Left ventricle myocardium superior (tissue), 1 donor: ENCODE data around the gene S100A14. TPM values are rescaled to one million over a fixed set of nuclear protein-coding genes. Genes with fewer than 3 reads are reported as not detected.
A peak's percentile ranks its signal among the peaks of the same experiment; 100 is the strongest.

Experiments
- ATAC-seq: fragments of 200-7000 bp; cut with Tn5 transposase; one replicate; pipeline ENCODE4 v1.9.1; 2020; ENCODE audit warnings: mild to moderate bottlenecking, moderate library complexity
- DNase-seq: peaks from one replicate; pipeline ENCODE4 v3.0.0-alpha.2; 2020
- intact Hi-C: fragments of 100-400 bp; cut with micrococcal nuclease; formaldehyde crosslinking; loops from one replicate; pipeline ENCODE4 v1.11.0; 2022
- long read RNA-seq: library from polyadenylated mRNA; unstranded; transcript quantifications from one replicate; pipeline ENCODE4 v2.0.0, GENCODE V29; 2021
- total RNA-seq: library from RNA; stranded (reverse); fragmentation: NEBNext Ultra II Directional; extraction: Animal tissue kit (Norgen Biotek cat#: 25700); gene quantifications from one replicate; pipeline ENCODE4 v1.2.1, GENCODE V29; 2021
- donor health status: DM: no; HTN: yes; CAD: no; lungs with severe emphysema.

The S100A14 gene
- total RNA-seq = 5.7 TPM
- long read RNA-seq, transcript S100A14-204 (5 exons, 1,218 nt) = major isoform, 9 of 11 reads
- long read RNA-seq, partial matches to known transcripts = 0 of 11 reads
- long read RNA-seq, other reads (novel, unspliced or antisense) = 2 of 11 reads

- DNase-seq (peak; percentile 68), ATAC-seq (peak; percentile 41)
- intact Hi-C loops = no loop called here
Measured at GRCh38 chr1:153616144-153616916, at the start of gene S100A14. TSS of gene S100A14 (minus strand) at chr1:153616325. CDS start at chr1:153615858, 467 bp downstream.

GRCh38 chr1:153663211-153663610 is 47.1 kb upstream of the S100A14 start:
- ATAC-seq (no peak), DNase-seq (no peak)
- intact Hi-C loops = no loop called here

GRCh38 chr1:153662269-153662668 is 46.1 kb upstream of the S100A14 start:
- no peak for ATAC-seq
- intact Hi-C loops = no loop called here

GRCh38 chr1:153661111-153661708 is 45.1 kb upstream of the S100A14 start:
- intact Hi-C loops = no loop called here
- no peak for DNase-seq
- ATAC-seq = no peak

More at GRCh38 chr1:153662269-153662668, 46.1 kb upstream of the S100A14 start:
- no peak for DNase-seq

- intact Hi-C loops = no loop called here
- no peak for DNase-seq
Measured at GRCh38 chr1:153659656-153660055, 43.5 kb upstream of the S100A14 start.

DNA sequence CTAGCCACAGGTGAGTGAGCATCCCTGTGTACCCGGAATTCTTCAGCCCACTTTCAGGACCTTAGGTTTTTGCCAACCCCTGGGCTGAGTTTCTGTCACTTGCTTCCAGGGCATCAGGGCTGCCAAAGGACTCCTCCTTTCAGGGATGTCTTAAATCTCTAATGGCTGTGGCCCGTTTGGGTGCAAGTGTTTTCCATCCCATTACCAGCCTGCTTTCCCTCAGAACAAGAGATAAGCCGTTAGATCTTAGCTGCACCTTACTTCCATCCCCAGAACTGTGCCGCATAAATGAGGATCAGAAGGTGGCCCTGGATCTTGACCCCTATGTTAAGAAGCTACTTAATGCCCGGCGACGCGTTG is 43.0 kb upstream of the S100A14 start:
- ATAC-seq (no peak), DNase-seq (no peak)
- intact Hi-C loops = no loop called here

More at GRCh38 chr1:153659656-153660055, 43.5 kb upstream of the S100A14 start:
- no peak for ATAC-seq

DNA sequence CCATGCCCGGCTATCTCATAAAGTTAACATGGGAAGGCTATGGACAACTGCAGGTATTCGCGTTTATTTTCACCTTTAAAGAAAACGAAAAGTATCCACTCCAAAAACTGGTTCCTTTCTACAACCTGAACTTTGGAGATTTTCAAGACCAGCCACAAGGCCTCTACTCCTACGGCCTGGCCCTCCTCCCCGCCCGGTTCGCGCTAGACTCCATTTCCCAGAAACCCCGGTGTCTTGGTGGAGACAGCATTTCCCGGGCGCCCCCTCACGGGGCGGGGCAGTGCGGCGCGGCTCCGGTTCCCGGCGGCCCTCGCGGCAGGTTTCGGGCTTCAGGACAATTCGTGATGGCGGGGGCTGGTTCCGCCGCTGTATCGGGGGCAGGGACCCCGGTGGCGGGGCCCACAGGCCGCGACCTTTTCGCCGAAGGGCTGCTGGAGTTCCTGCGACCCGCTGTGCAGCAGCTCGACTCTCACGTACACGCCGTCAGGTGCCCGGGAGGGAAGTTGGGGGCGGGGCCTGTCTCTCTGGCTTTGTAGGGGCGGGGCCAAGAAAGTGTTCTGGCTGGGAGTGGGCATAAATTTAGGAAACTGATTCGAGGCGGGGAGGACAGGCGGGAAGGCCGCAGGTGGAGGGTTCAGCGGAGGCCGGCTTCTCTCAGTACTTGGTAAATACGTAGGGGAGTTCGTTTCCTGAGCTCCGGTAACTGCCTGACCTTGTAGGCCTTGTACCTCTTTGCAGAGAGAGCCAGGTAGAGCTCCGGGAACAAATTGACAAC is 42.5 kb upstream of the S100A14 start, which contains the start of gene SNAPIN:
Gene SNAPIN (plus strand): TSS at position 304 of the 775 bp plus-strand sequence. CDS start 41 bp downstream, at position 345.
- ATAC-seq = peak; percentile 98
- peak; percentile 95 for DNase-seq
- intact Hi-C loops = no loop called here

GRCh38 chr1:153655333-153655732 is 39.2 kb upstream of the S100A14 start:
- ATAC-seq = no peak
- no peak for DNase-seq
- intact Hi-C loops = no loop called here

- no peak for DNase-seq
Measured at GRCh38 chr1:153652805-153653500, 36.8 kb upstream of the S100A14 start.

DNA sequence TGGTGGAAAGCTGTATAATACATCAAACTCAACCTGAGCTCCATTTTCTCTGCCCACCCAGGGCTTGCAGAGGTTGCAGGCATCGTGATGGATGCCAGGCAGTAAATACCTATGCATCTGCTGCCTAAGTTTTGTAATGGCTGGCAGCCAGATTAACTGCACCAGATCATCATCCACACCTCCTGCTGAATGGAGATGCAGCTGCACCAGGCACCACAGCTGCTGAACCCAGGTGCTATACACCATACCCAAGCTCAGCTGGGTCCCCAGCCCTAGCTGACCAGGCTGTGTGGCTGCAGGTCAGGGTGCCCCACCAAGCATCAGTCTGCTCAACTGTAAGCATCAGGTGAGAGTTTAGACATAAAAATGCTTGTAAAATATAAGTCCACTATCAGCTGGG is 35.6 kb upstream of the S100A14 start:
- no peak for DNase-seq
- no peak for ATAC-seq
- intact Hi-C loops = no loop called here

More at GRCh38 chr1:153652805-153653500, 36.8 kb upstream of the S100A14 start:
- ATAC-seq = peak; percentile 22
- intact Hi-C loops = no loop called here

DNA sequence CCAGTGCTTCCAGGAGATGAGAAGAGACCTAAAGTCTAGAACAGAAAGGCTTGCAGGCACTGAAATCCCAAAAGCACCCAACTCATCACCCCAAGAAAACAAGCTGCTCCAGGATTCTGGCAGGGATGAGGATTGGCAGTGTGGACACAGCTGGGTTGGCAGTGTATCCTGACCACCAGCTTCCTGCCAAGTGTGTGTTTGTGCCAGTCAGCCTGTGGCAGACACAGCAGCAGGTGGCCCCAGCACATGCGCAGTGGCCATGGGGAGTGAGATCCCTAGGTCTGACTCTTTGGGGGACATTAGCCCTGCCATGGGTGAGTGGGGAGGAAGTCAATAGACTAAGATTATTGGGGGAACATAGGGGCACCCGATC is 33.7 kb upstream of the S100A14 start:
- DNase-seq = peak; percentile 82
- ATAC-seq = peak; percentile 79
- intact Hi-C loops = no loop called here

GRCh38 chr1:153649137-153649862 is 33.2 kb upstream of the S100A14 start:
- no peak for DNase-seq
- ATAC-seq = peak; percentile 3
- intact Hi-C loops = no loop called here

- ATAC-seq (peak; percentile 8), DNase-seq (no peak)
- intact Hi-C loops = no loop called here
Measured at GRCh38 chr1:153648000-153648643, 32.0 kb upstream of the S100A14 start.

GRCh38 chr1:153647346-153647714 is 31.2 kb upstream of the S100A14 start:
- DNase-seq (no peak), ATAC-seq (peak; percentile 4)
- intact Hi-C loops = no loop called here

- DNase-seq (peak; percentile 21), ATAC-seq (peak; percentile 5)
- intact Hi-C loops = no loop called here
Measured at GRCh38 chr1:153646672-153647345, 30.7 kb upstream of the S100A14 start.

DNA sequence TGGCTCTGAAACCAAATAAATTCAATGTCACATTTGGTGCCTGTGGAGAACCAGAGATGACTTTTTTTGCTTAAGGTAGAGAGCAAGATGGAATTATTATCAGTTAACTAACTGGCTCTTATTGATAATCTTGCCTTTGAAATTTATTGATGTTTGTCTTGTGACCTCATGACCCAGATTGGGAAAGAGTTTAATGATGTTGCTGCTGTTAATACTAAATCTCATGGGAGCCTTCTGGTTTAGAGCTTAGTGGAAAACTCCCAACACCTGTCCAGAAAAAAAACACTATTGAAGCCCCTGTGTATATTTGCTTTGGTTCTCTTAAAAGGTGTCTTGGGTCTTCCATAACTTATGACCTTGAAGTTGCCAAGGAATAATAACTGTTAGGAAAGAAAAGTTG is 27.7 kb upstream of the S100A14 start:
- DNase-seq (no peak), ATAC-seq (no peak)
- intact Hi-C loops = no loop called here

- intact Hi-C loops = no loop called here
- DNase-seq (no peak), ATAC-seq (no peak)
Measured at GRCh38 chr1:153643100-153643499, 27.0 kb upstream of the S100A14 start.

DNA sequence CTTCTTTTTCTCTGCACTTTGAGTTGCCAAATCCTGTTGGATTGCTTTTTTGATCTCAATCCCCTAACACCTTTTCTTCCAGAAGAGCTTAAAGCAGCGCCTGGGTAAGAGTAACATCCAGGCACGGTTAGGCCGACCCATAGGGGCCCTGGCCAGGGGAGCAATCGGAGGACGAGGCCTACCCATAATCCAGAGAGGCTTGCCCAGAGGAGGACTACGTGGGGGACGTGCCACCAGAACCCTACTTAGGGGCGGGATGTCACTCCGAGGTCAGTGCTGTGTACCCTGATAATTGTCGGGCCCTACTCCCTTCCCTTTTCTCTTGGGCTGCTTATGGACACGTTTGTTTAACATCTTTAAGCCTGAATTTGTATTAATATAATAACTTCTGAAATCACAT is 26.0 kb upstream of the S100A14 start:
- ATAC-seq (no peak), DNase-seq (no peak)
- intact Hi-C loops = no loop called here
